Lower leg skin (tissue), 3 donors: ENCODE results near the gene KYNU.

ENCODE experiments used
- CTCF ChIP-seq, 3 donors: fragments of 450-650 bp; IDR thresholded peaks; one replicate each; pipeline ENCODE4 v1.5.1; 2016; ENCODE audit warnings: antibody characterized with exemption in 3 of 3, mild to moderate bottlenecking in 3 of 3, moderate library complexity in 2 of 3
- POLR2A ChIP-seq, 2 donors: fragments of 450-650 bp; IDR thresholded peaks; one replicate each; pipeline ENCODE4 v1.6.1; 2016 to 2017; ENCODE audit warnings: antibody characterized with exemption in 2 of 2, mild to moderate bottlenecking in 1 of 2, moderate library complexity in 1 of 2

GRCh38 chr2:142987044-142987443 lies 109.6 kb downstream of the KYNU start:
- no peak for TF ChIP-seq CTCF (IDR thresholded peaks at IDR 0.05)
- no peak for TF ChIP-seq POLR2A (IDR thresholded peaks at IDR 0.05)
